ENCODE results near the gene MSRB1. TPM values are rescaled to one million over a fixed set of nuclear protein-coding genes. Genes with fewer than 3 reads are reported as not detected.

MSRB1 gene
- total and polyA plus RNA-seq, 2 donors (not counting 1 experiment from before 2014, with no cell fraction given), result 8.5 to 17.5 TPM

DNA sequence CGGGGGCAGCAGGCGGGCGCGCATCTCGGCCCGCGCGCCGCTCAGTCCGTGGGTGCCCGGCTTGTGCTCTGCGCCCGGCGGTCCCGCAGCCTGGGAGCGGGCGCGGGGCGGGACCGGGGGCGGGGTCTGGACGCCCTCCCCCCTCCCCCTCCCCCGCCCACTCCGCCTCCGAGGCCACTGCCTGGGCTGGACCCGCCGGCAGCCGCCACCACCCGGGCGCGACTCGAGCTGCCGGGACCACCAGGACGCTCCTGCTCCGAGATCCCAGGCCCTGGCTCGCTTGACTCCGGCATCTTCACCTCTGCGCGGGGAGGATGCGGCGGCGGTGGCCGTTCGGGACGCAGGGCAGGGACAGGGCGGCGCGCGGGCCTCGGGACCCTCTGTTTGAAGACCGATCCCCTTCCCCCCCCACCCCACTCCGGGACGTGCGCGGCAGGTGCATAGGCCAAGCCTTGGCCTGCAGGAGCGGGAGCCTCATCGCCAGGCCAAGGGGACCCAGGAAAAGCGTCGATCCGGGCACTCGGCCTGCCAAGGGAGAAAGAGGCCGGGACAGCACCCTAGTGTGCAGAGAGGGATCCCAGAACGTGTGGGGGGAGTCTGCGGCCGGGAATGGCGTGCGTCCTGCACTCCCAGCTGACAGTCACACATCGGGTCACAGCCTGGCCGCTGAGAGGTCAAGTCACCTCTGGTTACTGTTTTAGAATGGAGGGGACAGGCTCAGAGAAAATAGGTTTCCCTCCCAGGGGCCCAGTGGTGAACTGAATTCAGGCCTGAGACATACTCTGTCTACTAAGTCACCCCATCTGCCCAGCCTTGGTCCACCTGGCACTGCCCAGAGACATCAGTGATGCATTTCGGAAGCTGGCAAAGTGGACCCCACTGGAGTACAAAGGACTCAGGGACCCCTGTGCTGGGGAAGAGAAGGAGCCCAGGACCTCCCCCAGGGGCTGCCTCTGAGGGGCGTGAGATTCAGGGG lies 24.4 kb downstream of the MSRB1 start, which contains the start of gene HS3ST6:
Gene HS3ST6 (minus strand): TSS at position 65 of the 976 bp plus-strand sequence. CDS start 92 bp downstream, outside the sequence.
- Histone ChIP-seq H3K27ac (ENCODE audit: low read length in 2 of 2) (no peak within 1 kb of the TSS), H3K9ac (ENCODE audit: low read length) (no peak within 1 kb of the TSS), H2AFZ (ENCODE audit: insufficient read depth, low read depth, low read length, poor library complexity, severe bottlenecking) (no peak within 1 kb of the TSS), H3K4me1 (ENCODE audit: control insufficient read depth in 2 of 2, insufficient read depth in 2 of 2, low read length in 2 of 2) (peaks cover 2% of the 10 kb centered on the region in 2 donors), H3K4me2 (replicated peaks; ENCODE audit: low read depth, low read length, poor library complexity, severe bottlenecking) (no peak within 1 kb of the TSS), H3K36me3 (replicated peaks in 1 of 2; ENCODE audit: control extremely low read depth in 1 of 2, control insufficient read depth in 1 of 2, extremely low read depth in 1 of 2, insufficient read depth in 2 of 2, low read length in 1 of 2) (no peaks in the 10 kb centered on the region), H3K79me2 (ENCODE audit: control insufficient read depth, insufficient read depth, low read length) (no peaks in the 10 kb centered on the region), H3K4me3 (ENCODE audit: control extremely low read depth in 1 of 5, extremely low read depth in 1 of 5, insufficient read depth in 1 of 5, low read depth in 2 of 5, low read length in 4 of 5) (no peak within 1 kb of the TSS), H3K9me3 (ENCODE audit: control extremely low read depth in 1 of 3, control insufficient read depth in 2 of 3, insufficient read depth in 1 of 3, low read length in 2 of 3) (peaks cover 0 to 4% (median 0%) of the 10 kb centered on the region in 3 donors), H3K27me3 (replicated peaks in 1 of 4; ENCODE audit: control extremely low read depth in 1 of 4, control insufficient read depth in 3 of 4, insufficient read depth in 4 of 4, low read length in 3 of 4) (peaks cover 0 to 65% (median 19%) of the 10 kb centered on the region in 4 experiments), H4K20me1 (ENCODE audit: control insufficient read depth, insufficient read depth, low read length, poor library complexity, severe bottlenecking) (no peaks in the 10 kb centered on the region)
- intact Hi-C loops (cut with micrococcal nuclease), result no loop called here
- H3K27ac Mint-ChIP-seq, result no peak within 1 kb of the TSS
- peaks cover 4% of the 10 kb centered on the region for H3K4me1 Mint-ChIP-seq
- ChIA-PET CTCF (no interaction called here), POLR2A (no interaction called here)
- DNase-seq (no peak), ATAC-seq (ENCODE audit: low read depth) (no peak)
- H3K27me3 Mint-ChIP-seq, result peaks cover 43% of the 10 kb centered on the region
- TF ChIP-seq, protein P1, sequence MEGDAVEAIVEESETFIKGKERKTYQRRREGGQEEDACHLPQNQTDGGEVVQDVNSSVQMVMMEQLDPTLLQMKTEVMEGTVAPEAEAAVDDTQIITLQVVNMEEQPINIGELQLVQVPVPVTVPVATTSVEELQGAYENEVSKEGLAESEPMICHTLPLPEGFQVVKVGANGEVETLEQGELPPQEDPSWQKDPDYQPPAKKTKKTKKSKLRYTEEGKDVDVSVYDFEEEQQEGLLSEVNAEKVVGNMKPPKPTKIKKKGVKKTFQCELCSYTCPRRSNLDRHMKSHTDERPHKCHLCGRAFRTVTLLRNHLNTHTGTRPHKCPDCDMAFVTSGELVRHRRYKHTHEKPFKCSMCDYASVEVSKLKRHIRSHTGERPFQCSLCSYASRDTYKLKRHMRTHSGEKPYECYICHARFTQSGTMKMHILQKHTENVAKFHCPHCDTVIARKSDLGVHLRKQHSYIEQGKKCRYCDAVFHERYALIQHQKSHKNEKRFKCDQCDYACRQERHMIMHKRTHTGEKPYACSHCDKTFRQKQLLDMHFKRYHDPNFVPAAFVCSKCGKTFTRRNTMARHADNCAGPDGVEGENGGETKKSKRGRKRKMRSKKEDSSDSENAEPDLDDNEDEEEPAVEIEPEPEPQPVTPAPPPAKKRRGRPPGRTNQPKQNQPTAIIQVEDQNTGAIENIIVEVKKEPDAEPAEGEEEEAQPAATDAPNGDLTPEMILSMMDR (IDR thresholded peaks at IDR 0.05), result no peak
- TF ChIP-seq EZH2 (IDR thresholded peaks at IDR 0.05; ENCODE audit: borderline replicate concordance, insufficient read depth, low read depth, low read length, poor library complexity, severe bottlenecking), result no peak
- no peak within 1 kb of the TSS for H3K4me3 Mint-ChIP-seq
- no peaks in the 10 kb centered on the region for H3K9me3 Mint-ChIP-seq (ENCODE audit: insufficient read depth)
- WGBS (ENCODE audit: insufficient coverage), result 7% methylated on average over 56 of the region's 71 CpGs
